ENCODE data around the gene MACF1. TPM values are rescaled to one million over a fixed set of nuclear protein-coding genes. Genes with fewer than 3 reads are reported as not detected.
"Not testable (repeated sequence)": the region's sequence is repeated elsewhere in the genome, so short reads cannot be mapped to it uniquely, and the experiment has no call there.

Gene MACF1
- total and polyA plus RNA-seq, 4 donors: 284 to 366 (median 329) TPM

- WGBS (ENCODE audit: insufficient coverage): 97% methylated on average over 6 of the region's 13 CpGs
These were observed 288.7 kb downstream of the MACF1 start for GRCh38 chr1:39493043-39493810.

GRCh38 chr1:39494671-39495410 lies 290.3 kb downstream of the MACF1 start:
- H3K4me3 ChIP-seq (ENCODE audit: low read depth, low read length): no peak overlapping the region
- DNase-seq (ENCODE audit: low read depth in 4 of 6, low spot score in 6 of 6): peak in 1 of 6 donors; percentile 34
- H3K27ac ChIP-seq (ENCODE audit: low read depth, low read length): no peak overlapping the region
- H3K4me1 ChIP-seq (ENCODE audit: control insufficient read depth, insufficient read depth, low read length): peaks cover 23% of the 10 kb centered on the region
- 79% methylated on average over 8 of the region's 14 CpGs for WGBS (ENCODE audit: insufficient coverage)
- no peaks in the 10 kb centered on the region for H3K9me3 ChIP-seq (ENCODE audit: control insufficient read depth, insufficient read depth, low read length)
- peaks cover 5% of the 10 kb centered on the region for H3K36me3 ChIP-seq (ENCODE audit: control insufficient read depth, insufficient read depth, low read length)
- H3K27me3 ChIP-seq (ENCODE audit: control insufficient read depth, insufficient read depth, low read length): peaks cover 14% of the 10 kb centered on the region

More at GRCh38 chr1:39493043-39493810, 288.7 kb downstream of the MACF1 start:
- Histone ChIP-seq H3K27me3 (ENCODE audit: control insufficient read depth, insufficient read depth, low read length) (peaks cover 14% of the 10 kb centered on the region), H3K4me3 (ENCODE audit: low read depth, low read length) (peak overlapping the region; percentile 2), H3K4me1 (ENCODE audit: control insufficient read depth, insufficient read depth, low read length) (peaks cover 28% of the 10 kb centered on the region)
- DNase-seq (ENCODE audit: low read depth in 4 of 6, low spot score in 6 of 6); H3K9me3 ChIP-seq (ENCODE audit: control insufficient read depth, insufficient read depth, low read length); H3K27ac ChIP-seq (ENCODE audit: low read depth, low read length); H3K36me3 ChIP-seq (ENCODE audit: control insufficient read depth, insufficient read depth, low read length): not testable (repeated sequence)

- H3K36me3 ChIP-seq (ENCODE audit: control insufficient read depth, insufficient read depth, low read length); H3K27me3 ChIP-seq (ENCODE audit: control insufficient read depth, insufficient read depth, low read length); H3K9me3 ChIP-seq (ENCODE audit: control insufficient read depth, insufficient read depth, low read length); DNase-seq (ENCODE audit: low read depth in 4 of 6, low spot score in 6 of 6); H3K4me3 ChIP-seq (ENCODE audit: low read depth, low read length); H3K27ac ChIP-seq (ENCODE audit: low read depth, low read length): not testable (repeated sequence)
- H3K4me1 ChIP-seq (ENCODE audit: control insufficient read depth, insufficient read depth, low read length): peaks cover 19% of the 10 kb centered on the region
- no CpG with 5 or more reads among the region's 5 CpGs for WGBS (ENCODE audit: insufficient coverage)
These were observed 292.0 kb downstream of the MACF1 start for GRCh38 chr1:39496520-39496919.

GRCh38 chr1:39497585-39497984 lies 293.1 kb downstream of the MACF1 start:
- Histone ChIP-seq H3K4me1 (ENCODE audit: control insufficient read depth, insufficient read depth, low read length) (peaks cover 15% of the 10 kb centered on the region), H3K36me3 (ENCODE audit: control insufficient read depth, insufficient read depth, low read length) (peaks cover 5% of the 10 kb centered on the region), H3K9me3 (ENCODE audit: control insufficient read depth, insufficient read depth, low read length) (no peaks in the 10 kb centered on the region), H3K4me3 (ENCODE audit: low read depth, low read length) (no peak overlapping the region), H3K27ac (ENCODE audit: low read depth, low read length) (no peak overlapping the region), H3K27me3 (ENCODE audit: control insufficient read depth, insufficient read depth, low read length) (peaks cover 5% of the 10 kb centered on the region)
- no peak for DNase-seq (ENCODE audit: low read depth in 4 of 6, low spot score in 6 of 6)
- 100% methylated on average over 2 of the region's 5 CpGs for WGBS (ENCODE audit: insufficient coverage)

- WGBS (ENCODE audit: insufficient coverage): 67% methylated on average over 1 of the region's 9 CpGs
These were observed 293.7 kb downstream of the MACF1 start for GRCh38 chr1:39498096-39498710.

GRCh38 chr1:39498821-39499220 lies 294.3 kb downstream of the MACF1 start:
- H3K27ac ChIP-seq (ENCODE audit: low read depth, low read length); DNase-seq (ENCODE audit: low read depth in 4 of 6, low spot score in 6 of 6); H3K4me3 ChIP-seq (ENCODE audit: low read depth, low read length); H3K9me3 ChIP-seq (ENCODE audit: control insufficient read depth, insufficient read depth, low read length); H3K36me3 ChIP-seq (ENCODE audit: control insufficient read depth, insufficient read depth, low read length); H3K27me3 ChIP-seq (ENCODE audit: control insufficient read depth, insufficient read depth, low read length): not testable (repeated sequence)
- H3K4me1 ChIP-seq (ENCODE audit: control insufficient read depth, insufficient read depth, low read length): peaks cover 10% of the 10 kb centered on the region
- WGBS (ENCODE audit: insufficient coverage): no CpG with 5 or more reads among the region's 15 CpGs

More at GRCh38 chr1:39498096-39498710, 293.7 kb downstream of the MACF1 start:
- not testable (repeated sequence) for H3K4me3 ChIP-seq (ENCODE audit: low read depth, low read length); H3K27me3 ChIP-seq (ENCODE audit: control insufficient read depth, insufficient read depth, low read length); DNase-seq (ENCODE audit: low read depth in 4 of 6, low spot score in 6 of 6); H3K9me3 ChIP-seq (ENCODE audit: control insufficient read depth, insufficient read depth, low read length); H3K36me3 ChIP-seq (ENCODE audit: control insufficient read depth, insufficient read depth, low read length); H3K27ac ChIP-seq (ENCODE audit: low read depth, low read length)
- peaks cover 10% of the 10 kb centered on the region for H3K4me1 ChIP-seq (ENCODE audit: control insufficient read depth, insufficient read depth, low read length)

GRCh38 chr1:39499668-39500067 lies 295.2 kb downstream of the MACF1 start:
- DNase-seq (ENCODE audit: low read depth in 4 of 6, low spot score in 6 of 6): no peak
- 64% methylated on average over 4 of the region's 5 CpGs for WGBS (ENCODE audit: insufficient coverage)
- Histone ChIP-seq H3K4me1 (ENCODE audit: control insufficient read depth, insufficient read depth, low read length) (peaks cover 5% of the 10 kb centered on the region), H3K9me3 (ENCODE audit: control insufficient read depth, insufficient read depth, low read length) (no peaks in the 10 kb centered on the region), H3K36me3 (ENCODE audit: control insufficient read depth, insufficient read depth, low read length) (peaks cover 5% of the 10 kb centered on the region), H3K27me3 (ENCODE audit: control insufficient read depth, insufficient read depth, low read length) (no peaks in the 10 kb centered on the region), H3K4me3 (ENCODE audit: low read depth, low read length) (no peak overlapping the region), H3K27ac (ENCODE audit: low read depth, low read length) (no peak overlapping the region)

- H3K4me1 ChIP-seq (ENCODE audit: control insufficient read depth, insufficient read depth, low read length): no peaks in the 10 kb centered on the region
- peaks cover 3% of the 10 kb centered on the region for H3K36me3 ChIP-seq (ENCODE audit: control insufficient read depth, insufficient read depth, low read length)
- 92% methylated on average over 3 of the region's 4 CpGs for WGBS (ENCODE audit: insufficient coverage)
- H3K27me3 ChIP-seq (ENCODE audit: control insufficient read depth, insufficient read depth, low read length): no peaks in the 10 kb centered on the region
- H3K27ac ChIP-seq (ENCODE audit: low read depth, low read length): no peak overlapping the region
- no peak overlapping the region for H3K4me3 ChIP-seq (ENCODE audit: low read depth, low read length)
- no peaks in the 10 kb centered on the region for H3K9me3 ChIP-seq (ENCODE audit: control insufficient read depth, insufficient read depth, low read length)
- DNase-seq (ENCODE audit: low read depth in 4 of 6, low spot score in 6 of 6): no peak
These were observed 296.4 kb downstream of the MACF1 start for GRCh38 chr1:39500862-39501389.

GRCh38 chr1:39501666-39502065 lies 297.2 kb downstream of the MACF1 start:
- Histone ChIP-seq H3K27me3 (ENCODE audit: control insufficient read depth, insufficient read depth, low read length) (no peaks in the 10 kb centered on the region), H3K4me3 (ENCODE audit: low read depth, low read length) (no peak overlapping the region), H3K9me3 (ENCODE audit: control insufficient read depth, insufficient read depth, low read length) (no peaks in the 10 kb centered on the region), H3K27ac (ENCODE audit: low read depth, low read length) (no peak overlapping the region), H3K36me3 (ENCODE audit: control insufficient read depth, insufficient read depth, low read length) (peaks cover 3% of the 10 kb centered on the region), H3K4me1 (ENCODE audit: control insufficient read depth, insufficient read depth, low read length) (no peaks in the 10 kb centered on the region)
- DNase-seq (ENCODE audit: low read depth in 4 of 6, low spot score in 6 of 6): no peak
- 100% methylated on average over 1 of the region's 5 CpGs for WGBS (ENCODE audit: insufficient coverage)
